A549 treated with Hydrocortisone at 1 μM for 4 hours (cell line): ENCODE data around the gene C3orf62. TPM values are rescaled to one million over a fixed set of nuclear protein-coding genes. Genes with fewer than 3 reads are reported as not detected.

Experiments
- total RNA-seq: library from RNA; stranded (reverse); fragments of 200-300 nt; extraction: Qiagen RNA extraction; gene quantifications from 5 replicates; pipeline ENCODE4 v1.2.3, GENCODE V29; 2022

C3orf62 gene
- total RNA-seq = 1.5 to 2.4 TPM (median 2.2 TPM) in 5 replicates

GRCh38 chr3:49276475-49277382, at the start of gene C3orf62:
Gene C3orf62, minus strand, starts transcription at chr3:49277232. Its CDS starts 360 bp downstream, at chr3:49276872.

Other genes starting within 250 kb of the C3orf62 start
- 147 to 182 TPM (median 153 TPM) in 5 replicates for gene IMPDH2, start 247.8 kb downstream of the C3orf62 start, total RNA-seq
- gene QRICH1, start 183.2 kb downstream of the C3orf62 start, total RNA-seq = 35.1 to 42.1 TPM (median 35.9 TPM) in 5 replicates
- 121 to 163 TPM (median 145 TPM) in 5 replicates for gene QARS1, start 172.5 kb downstream of the C3orf62 start, total RNA-seq
- 20.0 to 23.6 TPM (median 21.9 TPM) in 5 replicates for gene USP19, start 156.4 kb downstream of the C3orf62 start, total RNA-seq
- gene LAMB2, start 144.2 kb downstream of the C3orf62 start, total RNA-seq = 92.5 to 109 TPM (median 101 TPM) in 5 replicates
- gene CCDC71, start 110.9 kb downstream of the C3orf62 start, total RNA-seq = 11.6 to 15.2 TPM (median 14.6 TPM) in 5 replicates
- 3.2 to 6.7 TPM (median 5.4 TPM) in 5 replicates for gene KLHDC8B, start 105.6 kb downstream of the C3orf62 start, total RNA-seq
- gene USP4, start 62.8 kb upstream of the C3orf62 start, total RNA-seq = 11.1 to 19.7 TPM (median 13.7 TPM) in 5 replicates
- 219 to 307 TPM (median 282 TPM) in 5 replicates for gene GPX1, start 81.1 kb upstream of the C3orf62 start, total RNA-seq
- gene RHOA, start 134.7 kb upstream of the C3orf62 start, total RNA-seq = 440 to 561 TPM (median 464 TPM) in 5 replicates
- gene TCTA, start 135.2 kb upstream of the C3orf62 start, total RNA-seq = 22.2 to 23.7 TPM (median 22.7 TPM) in 5 replicates
- 0.23 to 0.38 TPM (median 0.25 TPM) in 5 replicates for gene AMT, start 145.2 kb upstream of the C3orf62 start, total RNA-seq
- gene NICN1, start 152.1 kb upstream of the C3orf62 start, total RNA-seq = 5.6 to 6.8 TPM (median 5.9 TPM) in 5 replicates
- 46.8 to 68.1 TPM (median 59.8 TPM) in 5 replicates for gene DAG1, start 193.0 kb upstream of the C3orf62 start, total RNA-seq